K562 (cell line): ENCODE data around the gene ANKRD49. TPM values are rescaled to one million over a fixed set of nuclear protein-coding genes. Genes with fewer than 3 reads are reported as not detected.

Experiments
- CBFB ChIP-seq: sonication (generic); formaldehyde crosslinking; IDR thresholded peaks from 2 replicates; pipeline ENCODE4 v1.4.0; 2020; ENCODE audit warnings: mild to moderate bottlenecking, missing genetic modification reagents
- KAT2B ChIP-seq: IDR thresholded peaks from one replicate; pipeline ENCODE4 v1.6.1; 2012; ENCODE audit warnings: low read depth, mild to moderate bottlenecking, control low read depth, inconsistent platforms, low read length, moderate library complexity
- NCOA6 ChIP-seq: fragments of 450-650 bp; IDR thresholded peaks from 2 replicates; pipeline ENCODE4 v1.6.1; 2017; ENCODE audit warnings: mild to moderate bottlenecking
- ZBTB33 ChIP-seq: sonication (generic); formaldehyde crosslinking; IDR thresholded peaks from 2 replicates; pipeline ENCODE4 v1.8.1; 2023; ENCODE audit warnings: mild to moderate bottlenecking, missing genetic modification reagents
- polyA plus RNA-seq, 8 experiments: library from polyadenylated mRNA; depleted of rRNA in 4 of 8; stranded (reverse) in 5 of 8; unstranded in 3 of 8; fragments of >200 nt; fragmentation: Nextera tagmentation in 2 of 8; fragmentation: Illumina TruSeq in 1 of 8; extraction: Ambion mirVana in 2 of 8; extraction: Trizol in 1 of 8; gene quantifications; 2 replicates each; pipeline versions ENCODE4 v1.2.1 to v1.2.3, GENCODE V29; 2011 to 2014; ENCODE audit warnings: inconsistent platforms in 1 of 8, missing spikeins in 1 of 8
- total RNA-seq, 7 experiments: library from RNA; depleted of rRNA in 6 of 7; stranded (reverse); fragments of >200 nt in 6 of 7; fragmentation: Illumina TruSeq in 2 of 7; extraction: Trizol in 2 of 7; gene quantifications; 2 replicates each; pipeline versions ENCODE4 v1.2.1 to v1.2.3, GENCODE V29; 2011 to 2021; ENCODE audit warnings: low replicate concordance in 1 of 7
- TF ChIP-seq, protein P1 (sequence below): fragments of 200-800 bp; sonication (Bioruptor generic); IDR thresholded peaks from 2 replicates; pipeline ENCODE4 v1.6.1; 2016; ENCODE audit warnings: missing genetic modification characterization, missing compliant biosample characterization

ANKRD49 gene
- total and polyA plus RNA-seq, 9 of the 15 experiments (the other 6 are each of a cell fraction or from before 2014, with no cell fraction given) = 13.4 to 43.5 (median 30.6) TPM

GRCh38 chr11:94477624-94478023, 16.2 kb upstream of the ANKRD49 start (continued):
- TF ChIP-seq, protein P1, sequence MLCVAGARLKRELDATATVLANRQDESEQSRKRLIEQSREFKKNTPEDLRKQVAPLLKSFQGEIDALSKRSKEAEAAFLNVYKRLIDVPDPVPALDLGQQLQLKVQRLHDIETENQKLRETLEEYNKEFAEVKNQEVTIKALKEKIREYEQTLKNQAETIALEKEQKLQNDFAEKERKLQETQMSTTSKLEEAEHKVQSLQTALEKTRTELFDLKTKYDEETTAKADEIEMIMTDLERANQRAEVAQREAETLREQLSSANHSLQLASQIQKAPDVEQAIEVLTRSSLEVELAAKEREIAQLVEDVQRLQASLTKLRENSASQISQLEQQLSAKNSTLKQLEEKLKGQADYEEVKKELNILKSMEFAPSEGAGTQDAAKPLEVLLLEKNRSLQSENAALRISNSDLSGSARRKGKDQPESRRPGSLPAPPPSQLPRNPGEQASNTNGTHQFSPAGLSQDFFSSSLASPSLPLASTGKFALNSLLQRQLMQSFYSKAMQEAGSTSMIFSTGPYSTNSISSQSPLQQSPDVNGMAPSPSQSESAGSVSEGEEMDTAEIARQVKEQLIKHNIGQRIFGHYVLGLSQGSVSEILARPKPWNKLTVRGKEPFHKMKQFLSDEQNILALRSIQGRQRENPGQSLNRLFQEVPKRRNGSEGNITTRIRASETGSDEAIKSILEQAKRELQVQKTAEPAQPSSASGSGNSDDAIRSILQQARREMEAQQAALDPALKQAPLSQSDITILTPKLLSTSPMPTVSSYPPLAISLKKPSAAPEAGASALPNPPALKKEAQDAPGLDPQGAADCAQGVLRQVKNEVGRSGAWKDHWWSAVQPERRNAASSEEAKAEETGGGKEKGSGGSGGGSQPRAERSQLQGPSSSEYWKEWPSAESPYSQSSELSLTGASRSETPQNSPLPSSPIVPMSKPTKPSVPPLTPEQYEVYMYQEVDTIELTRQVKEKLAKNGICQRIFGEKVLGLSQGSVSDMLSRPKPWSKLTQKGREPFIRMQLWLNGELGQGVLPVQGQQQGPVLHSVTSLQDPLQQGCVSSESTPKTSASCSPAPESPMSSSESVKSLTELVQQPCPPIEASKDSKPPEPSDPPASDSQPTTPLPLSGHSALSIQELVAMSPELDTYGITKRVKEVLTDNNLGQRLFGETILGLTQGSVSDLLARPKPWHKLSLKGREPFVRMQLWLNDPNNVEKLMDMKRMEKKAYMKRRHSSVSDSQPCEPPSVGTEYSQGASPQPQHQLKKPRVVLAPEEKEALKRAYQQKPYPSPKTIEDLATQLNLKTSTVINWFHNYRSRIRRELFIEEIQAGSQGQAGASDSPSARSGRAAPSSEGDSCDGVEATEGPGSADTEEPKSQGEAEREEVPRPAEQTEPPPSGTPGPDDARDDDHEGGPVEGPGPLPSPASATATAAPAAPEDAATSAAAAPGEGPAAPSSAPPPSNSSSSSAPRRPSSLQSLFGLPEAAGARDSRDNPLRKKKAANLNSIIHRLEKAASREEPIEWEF (CRISPR knock-in tag) = no peak
- no peak for TF ChIP-seq ZBTB33
- no peak for TF ChIP-seq CBFB (CRISPR knock-in tag)
- TF ChIP-seq NCOA6 = no peak
- no peak for TF ChIP-seq KAT2B
